ENCODE measurements around the gene MPPED1. TPM values are rescaled to one million over a fixed set of nuclear protein-coding genes. Genes with fewer than 3 reads are reported as not detected.

The MPPED1 gene
- polyA plus RNA-seq, 4 donors: 0.01 to 1.4 (median 0.40) TPM; not detected in 1

DNA sequence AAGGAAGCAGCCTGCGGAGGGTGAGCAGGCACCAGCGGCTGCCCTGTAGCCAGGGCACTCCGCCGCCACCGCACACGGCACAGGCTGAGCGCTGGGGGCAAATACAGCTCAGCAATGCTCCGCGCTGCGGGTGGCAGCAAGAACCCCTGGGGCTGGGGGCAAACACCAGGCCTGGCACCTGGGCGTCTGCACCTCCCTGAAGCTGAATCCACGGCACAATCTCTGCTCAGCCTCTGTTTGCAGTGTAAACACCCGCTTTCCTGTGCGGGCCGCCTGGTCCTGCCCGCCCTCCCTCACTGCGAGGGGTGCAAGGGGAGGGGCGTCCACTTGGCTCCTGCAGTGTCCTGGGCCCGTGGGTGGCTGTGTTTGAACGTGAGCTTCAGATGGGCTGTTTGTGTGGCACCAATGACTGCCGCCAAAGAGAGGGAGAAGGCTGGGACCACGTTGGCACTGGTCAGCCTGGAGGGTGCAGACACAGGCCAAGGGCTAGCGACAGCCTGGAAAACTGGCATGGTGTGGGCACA is 14.8 kb upstream of the MPPED1 start:
- H3K27me3 ChIP-seq (ENCODE audit: control insufficient read depth in 3 of 3, insufficient read depth in 3 of 3, low read length in 3 of 3): no peaks in the 10 kb centered on the region
- WGBS, 3 donors: 32 to 46% (median 36%) methylated on average over 20 to 23 of the region's 23 CpGs
- H3K4me1 ChIP-seq (ENCODE audit: control insufficient read depth in 3 of 3, insufficient read depth in 2 of 3, low read depth in 1 of 3, low read length in 2 of 3): no peaks in the 10 kb centered on the region
- no peak overlapping the region for H3K27ac ChIP-seq (ENCODE audit: low read depth in 1 of 3, low read length in 2 of 3)
- no peak for FAIRE-seq
- no peak for DNase-seq
- no peaks in the 10 kb centered on the region for H3K36me3 ChIP-seq (ENCODE audit: control insufficient read depth in 3 of 3, insufficient read depth in 2 of 3, low read depth in 1 of 3, low read length in 3 of 3)
- H3K9me3 ChIP-seq (ENCODE audit: control insufficient read depth in 2 of 2, insufficient read depth in 1 of 2, low read depth in 1 of 2, low read length in 1 of 2): peaks cover 0 to 4% of the 10 kb centered on the region in 2 donors
- no peak overlapping the region for H3K4me3 ChIP-seq (ENCODE audit: low read depth in 1 of 3, low read length in 3 of 3)

DNA sequence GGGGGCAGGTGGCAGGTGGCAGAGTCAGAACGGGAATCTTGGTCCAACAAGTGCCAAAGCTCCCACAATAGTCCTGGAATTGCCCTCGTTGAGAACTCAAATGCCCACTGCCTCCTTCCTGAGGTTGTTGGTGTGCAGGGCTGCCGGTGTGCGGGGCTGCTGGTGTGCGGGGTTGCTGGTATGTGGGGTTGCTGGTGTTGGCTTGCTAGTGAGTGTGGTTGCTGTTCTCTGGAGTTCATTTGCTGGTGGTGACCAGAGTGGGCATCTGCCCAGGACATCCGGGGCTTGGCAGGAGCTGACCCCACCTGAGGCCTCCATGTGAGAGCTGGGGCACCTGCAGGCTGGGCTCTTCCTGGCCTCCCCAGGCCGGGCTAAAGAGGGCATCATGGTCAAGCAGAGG is 14.0 kb upstream of the MPPED1 start:
- Histone ChIP-seq H3K27me3 (ENCODE audit: control insufficient read depth in 3 of 3, insufficient read depth in 3 of 3, low read length in 3 of 3) (no peaks in the 10 kb centered on the region), H3K4me1 (ENCODE audit: control insufficient read depth in 3 of 3, insufficient read depth in 2 of 3, low read depth in 1 of 3, low read length in 2 of 3) (no peaks in the 10 kb centered on the region), H3K27ac (ENCODE audit: low read depth in 1 of 3, low read length in 2 of 3) (no peak overlapping the region), H3K36me3 (ENCODE audit: control insufficient read depth in 3 of 3, insufficient read depth in 2 of 3, low read depth in 1 of 3, low read length in 3 of 3) (no peaks in the 10 kb centered on the region), H3K9me3 (ENCODE audit: control insufficient read depth in 2 of 2, insufficient read depth in 1 of 2, low read depth in 1 of 2, low read length in 1 of 2) (peaks cover 0 to 4% of the 10 kb centered on the region in 2 donors), H3K4me3 (ENCODE audit: low read depth in 1 of 3, low read length in 3 of 3) (no peak overlapping the region)
- FAIRE-seq (no peak), DNase-seq (no peak)
- 70 to 81% (median 75%) methylated on average over 7 of the region's 7 CpGs for WGBS, 3 donors

DNA sequence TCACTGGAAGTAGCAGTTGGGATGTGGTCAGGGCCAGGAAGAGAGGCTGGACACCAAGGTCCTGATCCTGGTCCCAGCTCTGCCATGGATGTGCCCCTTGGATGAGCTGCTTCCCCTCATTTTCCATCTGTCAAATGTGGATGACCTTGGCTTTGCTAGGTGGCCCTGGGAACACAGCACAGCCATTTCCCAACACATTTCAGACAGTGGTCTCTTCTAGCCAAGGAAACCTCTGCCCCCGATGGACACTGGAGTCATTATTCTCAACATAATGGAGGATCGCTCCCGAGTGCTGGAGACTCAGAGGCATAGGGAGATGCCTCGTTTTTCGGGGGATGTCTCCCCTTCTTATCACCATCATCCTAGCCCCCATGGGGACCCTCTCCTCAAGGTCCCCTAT is 13.6 kb upstream of the MPPED1 start:
- 76 to 84% (median 78%) methylated on average over 5 of the region's 5 CpGs for WGBS, 3 donors
- Histone ChIP-seq H3K9me3 (ENCODE audit: control insufficient read depth in 2 of 2, insufficient read depth in 1 of 2, low read depth in 1 of 2, low read length in 1 of 2) (peaks cover 0 to 4% of the 10 kb centered on the region in 2 donors), H3K36me3 (ENCODE audit: control insufficient read depth in 3 of 3, insufficient read depth in 2 of 3, low read depth in 1 of 3, low read length in 3 of 3) (no peaks in the 10 kb centered on the region), H3K27me3 (ENCODE audit: control insufficient read depth in 3 of 3, insufficient read depth in 3 of 3, low read length in 3 of 3) (no peaks in the 10 kb centered on the region), H3K4me3 (ENCODE audit: low read depth in 1 of 3, low read length in 3 of 3) (no peak overlapping the region), H3K4me1 (ENCODE audit: control insufficient read depth in 3 of 3, insufficient read depth in 2 of 3, low read depth in 1 of 3, low read length in 2 of 3) (no peaks in the 10 kb centered on the region), H3K27ac (ENCODE audit: low read depth in 1 of 3, low read length in 2 of 3) (no peak overlapping the region)
- DNase-seq (no peak), FAIRE-seq (no peak)

DNA sequence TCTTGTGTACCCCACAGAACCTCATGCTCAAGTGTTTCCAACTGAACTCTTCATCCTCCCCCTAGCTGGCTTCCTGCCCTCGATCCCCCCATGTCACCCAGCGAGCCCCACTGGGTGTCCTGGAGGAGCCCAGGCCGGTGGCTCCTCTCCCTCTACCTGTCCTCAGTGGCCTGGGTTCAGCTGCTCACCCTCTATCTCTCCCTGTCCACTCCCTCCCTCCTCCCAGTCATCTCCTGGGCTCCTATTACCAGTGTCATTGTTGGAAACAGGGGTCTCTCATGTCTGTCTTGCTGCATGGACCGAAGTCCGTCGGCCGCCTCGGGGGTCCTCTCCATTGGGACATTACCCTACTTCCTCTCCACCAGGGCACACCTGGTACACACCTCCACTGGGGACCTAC is 12.9 kb upstream of the MPPED1 start:
- DNase-seq (no peak), FAIRE-seq (no peak)
- H3K9me3 ChIP-seq (ENCODE audit: control insufficient read depth in 2 of 2, insufficient read depth in 1 of 2, low read depth in 1 of 2, low read length in 1 of 2): peaks cover 0 to 2% of the 10 kb centered on the region in 2 donors
- H3K27me3 ChIP-seq (ENCODE audit: control insufficient read depth in 3 of 3, insufficient read depth in 3 of 3, low read length in 3 of 3): no peaks in the 10 kb centered on the region
- H3K36me3 ChIP-seq (ENCODE audit: control insufficient read depth in 3 of 3, insufficient read depth in 2 of 3, low read depth in 1 of 3, low read length in 3 of 3): no peaks in the 10 kb centered on the region
- H3K4me1 ChIP-seq (ENCODE audit: control insufficient read depth in 3 of 3, insufficient read depth in 2 of 3, low read depth in 1 of 3, low read length in 2 of 3): no peaks in the 10 kb centered on the region
- no peak overlapping the region for H3K4me3 ChIP-seq (ENCODE audit: low read depth in 1 of 3, low read length in 3 of 3)
- no peak overlapping the region for H3K27ac ChIP-seq (ENCODE audit: low read depth in 1 of 3, low read length in 2 of 3)
- WGBS, 3 donors: 85 to 86% (median 86%) methylated on average over 7 to 8 of the region's 8 CpGs

DNA sequence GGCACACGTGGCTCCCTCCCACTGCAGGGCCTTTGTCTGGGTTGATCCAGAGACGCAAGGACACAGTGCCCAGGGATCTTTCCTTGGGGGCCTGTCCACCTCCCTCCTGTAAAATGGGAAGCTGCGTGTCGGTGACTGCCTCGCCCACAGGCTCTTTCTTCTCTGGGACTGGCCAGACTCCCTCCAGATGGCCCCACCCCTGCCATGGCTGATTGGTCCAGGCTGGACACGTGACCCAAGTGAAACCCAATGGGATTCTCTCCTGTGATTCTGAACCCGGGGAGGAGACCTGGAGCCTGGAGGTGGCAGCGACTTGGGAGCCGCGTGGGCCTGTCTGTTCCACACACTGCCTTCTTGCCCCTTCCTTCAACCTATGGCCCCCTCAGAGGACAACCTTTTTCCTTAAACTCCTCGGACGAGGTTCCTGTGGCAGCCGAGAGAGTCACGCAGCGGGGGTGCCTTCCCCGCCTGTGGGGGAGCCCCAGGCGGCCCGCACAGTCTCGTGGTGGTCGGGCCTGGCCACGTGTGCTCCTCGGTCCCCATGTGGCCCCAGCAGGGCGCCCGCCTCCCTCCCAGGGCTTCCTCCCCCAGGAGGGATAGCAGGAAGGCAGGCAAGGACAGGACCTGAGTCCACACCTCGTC is 12.4 kb upstream of the MPPED1 start:
- DNase-seq: no peak
- H3K27ac ChIP-seq (ENCODE audit: low read depth in 1 of 3, low read length in 2 of 3): no peak overlapping the region

DNA sequence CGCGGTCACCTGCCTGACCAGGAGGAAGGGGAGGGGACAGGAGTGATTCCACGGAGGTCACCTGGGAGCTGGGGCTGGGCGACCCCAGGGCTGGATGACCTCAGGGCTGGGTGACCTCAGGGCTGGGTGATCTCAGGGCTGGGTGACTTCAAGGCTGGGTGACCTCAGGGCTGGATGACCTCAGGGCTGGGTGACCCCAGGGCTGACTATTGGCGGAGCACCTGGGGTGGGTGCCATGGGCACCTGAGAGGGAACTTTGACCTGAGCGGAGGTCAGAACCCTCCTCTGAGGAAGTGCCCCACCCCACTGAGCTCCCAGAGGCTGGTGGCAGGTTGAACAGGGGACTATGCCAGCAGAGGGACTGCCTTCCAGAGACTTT is 11.8 kb upstream of the MPPED1 start:
- FAIRE-seq (no peak), DNase-seq (no peak)
- WGBS, 3 donors: 60 to 76% (median 74%) methylated on average over 5 to 6 of the region's 6 CpGs

More for the DNA sequence above, 12.4 kb upstream of the MPPED1 start:
- WGBS, 3 donors: 76 to 87% (median 82%) methylated on average over 24 to 25 of the region's 25 CpGs
- Histone ChIP-seq H3K27me3 (ENCODE audit: control insufficient read depth in 3 of 3, insufficient read depth in 3 of 3, low read length in 3 of 3) (peaks cover 0 to 2% (median 0%) of the 10 kb centered on the region in 3 donors), H3K4me3 (ENCODE audit: low read depth in 1 of 3, low read length in 3 of 3) (no peak overlapping the region), H3K36me3 (ENCODE audit: control insufficient read depth in 3 of 3, insufficient read depth in 2 of 3, low read depth in 1 of 3, low read length in 3 of 3) (no peaks in the 10 kb centered on the region), H3K4me1 (ENCODE audit: control insufficient read depth in 3 of 3, insufficient read depth in 2 of 3, low read depth in 1 of 3, low read length in 2 of 3) (no peaks in the 10 kb centered on the region), H3K9me3 (ENCODE audit: control insufficient read depth in 2 of 2, insufficient read depth in 1 of 2, low read depth in 1 of 2, low read length in 1 of 2) (no peaks in the 10 kb centered on the region)
- FAIRE-seq: no peak

DNA sequence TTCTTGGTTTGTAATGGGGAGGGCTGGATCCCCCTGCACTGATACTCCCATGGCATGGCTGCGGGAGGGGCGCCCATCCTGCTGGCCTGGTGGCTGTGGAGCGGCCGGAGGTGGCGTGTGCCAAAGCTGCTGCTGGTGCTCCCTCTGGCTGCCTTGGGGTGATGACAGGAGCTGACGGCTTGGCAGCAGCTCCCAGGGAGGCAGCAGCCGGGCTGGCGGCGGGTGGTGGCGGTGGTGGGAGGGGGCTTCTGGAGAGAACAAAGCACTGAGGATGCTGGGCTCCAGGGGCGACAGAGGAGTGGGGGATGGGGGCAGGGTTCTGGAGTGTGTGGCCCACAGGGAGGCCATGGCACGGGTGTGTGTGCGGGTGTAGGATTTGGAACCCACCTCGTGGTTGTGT is 11.4 kb upstream of the MPPED1 start:
- WGBS, 3 donors: 79 to 87% (median 81%) methylated on average over 13 to 14 of the region's 14 CpGs
- DNase-seq: no peak
- no peaks in the 10 kb centered on the region for H3K36me3 ChIP-seq (ENCODE audit: control insufficient read depth in 3 of 3, insufficient read depth in 2 of 3, low read depth in 1 of 3, low read length in 3 of 3)
- no peaks in the 10 kb centered on the region for H3K9me3 ChIP-seq (ENCODE audit: control insufficient read depth in 2 of 2, insufficient read depth in 1 of 2, low read depth in 1 of 2, low read length in 1 of 2)
- no peak overlapping the region for H3K27ac ChIP-seq (ENCODE audit: low read depth in 1 of 3, low read length in 2 of 3)
- H3K4me3 ChIP-seq (ENCODE audit: low read depth in 1 of 3, low read length in 3 of 3): no peak overlapping the region
- no peaks in the 10 kb centered on the region for H3K4me1 ChIP-seq (ENCODE audit: control insufficient read depth in 3 of 3, insufficient read depth in 2 of 3, low read depth in 1 of 3, low read length in 2 of 3)
- FAIRE-seq: no peak
- peaks cover 0 to 3% (median 0%) of the 10 kb centered on the region in 3 donors for H3K27me3 ChIP-seq (ENCODE audit: control insufficient read depth in 3 of 3, insufficient read depth in 3 of 3, low read length in 3 of 3)

More for the DNA sequence above, 11.8 kb upstream of the MPPED1 start:
- H3K9me3 ChIP-seq (ENCODE audit: control insufficient read depth in 2 of 2, insufficient read depth in 1 of 2, low read depth in 1 of 2, low read length in 1 of 2): no peaks in the 10 kb centered on the region
- H3K27ac ChIP-seq (ENCODE audit: low read depth in 1 of 3, low read length in 2 of 3): no peak overlapping the region
- no peak overlapping the region for H3K4me3 ChIP-seq (ENCODE audit: low read depth in 1 of 3, low read length in 3 of 3)
- H3K4me1 ChIP-seq (ENCODE audit: control insufficient read depth in 3 of 3, insufficient read depth in 2 of 3, low read depth in 1 of 3, low read length in 2 of 3): no peaks in the 10 kb centered on the region
- H3K36me3 ChIP-seq (ENCODE audit: control insufficient read depth in 3 of 3, insufficient read depth in 2 of 3, low read depth in 1 of 3, low read length in 3 of 3): no peaks in the 10 kb centered on the region
- peaks cover 0 to 3% (median 0%) of the 10 kb centered on the region in 3 donors for H3K27me3 ChIP-seq (ENCODE audit: control insufficient read depth in 3 of 3, insufficient read depth in 3 of 3, low read length in 3 of 3)

DNA sequence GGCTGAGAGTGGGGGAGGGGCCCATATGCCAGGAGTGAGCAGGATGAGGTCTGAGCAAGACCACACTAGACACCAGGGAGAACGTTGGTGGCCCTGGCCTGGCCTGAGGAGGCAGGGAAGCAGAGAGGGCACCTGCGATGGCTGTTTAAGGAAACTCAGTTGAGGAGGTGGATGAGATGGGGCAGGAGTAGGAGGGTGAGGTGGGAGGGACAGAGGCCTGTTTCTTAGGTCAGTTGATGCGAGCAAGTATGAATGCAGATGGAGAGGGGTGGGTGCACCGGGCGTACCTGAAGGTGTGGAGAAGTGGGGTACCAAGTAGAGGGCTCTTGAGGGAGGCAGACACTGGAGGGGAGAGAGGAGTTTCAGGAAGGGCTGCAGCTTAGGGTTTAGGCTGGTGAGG is 10.6 kb upstream of the MPPED1 start:
- Histone ChIP-seq H3K9me3 (ENCODE audit: control insufficient read depth in 2 of 2, insufficient read depth in 1 of 2, low read depth in 1 of 2, low read length in 1 of 2) (no peaks in the 10 kb centered on the region), H3K4me3 (ENCODE audit: low read depth in 1 of 3, low read length in 3 of 3) (no peak overlapping the region), H3K27me3 (ENCODE audit: control insufficient read depth in 3 of 3, insufficient read depth in 3 of 3, low read length in 3 of 3) (peaks cover 0 to 3% (median 0%) of the 10 kb centered on the region in 3 donors), H3K36me3 (ENCODE audit: control insufficient read depth in 3 of 3, insufficient read depth in 2 of 3, low read depth in 1 of 3, low read length in 3 of 3) (no peaks in the 10 kb centered on the region), H3K27ac (ENCODE audit: low read depth in 1 of 3, low read length in 2 of 3) (no peak overlapping the region), H3K4me1 (ENCODE audit: control insufficient read depth in 3 of 3, insufficient read depth in 2 of 3, low read depth in 1 of 3, low read length in 2 of 3) (no peaks in the 10 kb centered on the region)
- 75 to 81% (median 76%) methylated on average over 5 of the region's 5 CpGs for WGBS, 3 donors
- no peak for FAIRE-seq
- no peak for DNase-seq

DNA sequence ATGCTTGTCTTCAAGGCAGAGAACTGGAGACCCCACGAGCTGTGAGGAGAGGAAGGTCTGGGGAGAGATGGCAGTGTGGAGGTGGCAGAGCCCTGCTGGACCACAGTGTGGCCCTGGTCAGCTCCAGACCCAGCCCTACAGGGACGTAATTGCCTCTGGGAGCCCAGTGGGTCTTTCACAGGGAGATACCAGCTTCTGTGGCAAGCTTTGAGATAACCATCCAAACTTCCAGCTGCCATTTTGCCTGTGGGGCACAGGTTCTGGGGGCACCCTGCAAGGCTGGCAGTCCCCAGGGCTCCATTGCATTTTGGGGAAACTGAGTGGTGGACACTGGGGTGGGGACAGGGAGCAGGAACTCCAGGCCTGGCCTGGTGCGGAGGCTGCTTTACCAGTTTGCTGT is 10.2 kb upstream of the MPPED1 start:
- peaks cover 0 to 3% (median 0%) of the 10 kb centered on the region in 3 donors for H3K27me3 ChIP-seq (ENCODE audit: control insufficient read depth in 3 of 3, insufficient read depth in 3 of 3, low read length in 3 of 3)
- WGBS, 3 donors: 71 to 78% (median 77%) methylated on average over 3 of the region's 3 CpGs
- DNase-seq (no peak), FAIRE-seq (no peak)
- H3K27ac ChIP-seq (ENCODE audit: low read depth in 1 of 3, low read length in 2 of 3): no peak overlapping the region
- H3K4me1 ChIP-seq (ENCODE audit: control insufficient read depth in 3 of 3, insufficient read depth in 2 of 3, low read depth in 1 of 3, low read length in 2 of 3): no peaks in the 10 kb centered on the region
- no peaks in the 10 kb centered on the region for H3K36me3 ChIP-seq (ENCODE audit: control insufficient read depth in 3 of 3, insufficient read depth in 2 of 3, low read depth in 1 of 3, low read length in 3 of 3)
- no peaks in the 10 kb centered on the region for H3K9me3 ChIP-seq (ENCODE audit: control insufficient read depth in 2 of 2, insufficient read depth in 1 of 2, low read depth in 1 of 2, low read length in 1 of 2)
- no peak overlapping the region for H3K4me3 ChIP-seq (ENCODE audit: low read depth in 1 of 3, low read length in 3 of 3)
